ENCODE results near the gene LRATD1. TPM values are rescaled to one million over a fixed set of nuclear protein-coding genes. Genes with fewer than 3 reads are reported as not detected.

The LRATD1 gene
- total RNA-seq, 3 donors from 2014 or later: 1.6 to 10.0 (median 4.9) TPM

DNA sequence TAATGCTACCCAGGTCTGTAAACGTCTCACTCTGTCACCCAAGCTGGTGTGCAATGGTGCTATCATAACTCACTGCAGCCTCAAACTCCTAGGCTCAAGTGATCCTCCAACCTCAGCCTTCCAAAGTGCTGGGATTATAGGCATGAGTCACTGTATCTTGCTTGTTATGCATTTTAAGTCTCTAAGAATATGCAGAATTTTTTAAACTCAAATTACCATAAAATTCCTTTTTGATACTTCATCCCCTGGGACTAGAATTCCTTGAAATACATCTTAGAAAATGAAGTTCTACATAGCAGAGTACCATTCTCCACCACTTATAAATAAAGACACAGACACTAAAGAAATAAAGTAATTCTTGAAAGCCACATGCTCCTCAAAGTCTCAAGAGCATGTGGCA lies 30.2 kb upstream of the LRATD1 start:
- no peaks in the 10 kb centered on the region for H3K9me3 ChIP-seq
- TF ChIP-seq POLR2AphosphoS5 (IDR thresholded peaks at IDR 0.05) (no peak), POLR2A (IDR thresholded peaks at IDR 0.05) (no peak)
- TF ChIP-seq, protein P1, sequence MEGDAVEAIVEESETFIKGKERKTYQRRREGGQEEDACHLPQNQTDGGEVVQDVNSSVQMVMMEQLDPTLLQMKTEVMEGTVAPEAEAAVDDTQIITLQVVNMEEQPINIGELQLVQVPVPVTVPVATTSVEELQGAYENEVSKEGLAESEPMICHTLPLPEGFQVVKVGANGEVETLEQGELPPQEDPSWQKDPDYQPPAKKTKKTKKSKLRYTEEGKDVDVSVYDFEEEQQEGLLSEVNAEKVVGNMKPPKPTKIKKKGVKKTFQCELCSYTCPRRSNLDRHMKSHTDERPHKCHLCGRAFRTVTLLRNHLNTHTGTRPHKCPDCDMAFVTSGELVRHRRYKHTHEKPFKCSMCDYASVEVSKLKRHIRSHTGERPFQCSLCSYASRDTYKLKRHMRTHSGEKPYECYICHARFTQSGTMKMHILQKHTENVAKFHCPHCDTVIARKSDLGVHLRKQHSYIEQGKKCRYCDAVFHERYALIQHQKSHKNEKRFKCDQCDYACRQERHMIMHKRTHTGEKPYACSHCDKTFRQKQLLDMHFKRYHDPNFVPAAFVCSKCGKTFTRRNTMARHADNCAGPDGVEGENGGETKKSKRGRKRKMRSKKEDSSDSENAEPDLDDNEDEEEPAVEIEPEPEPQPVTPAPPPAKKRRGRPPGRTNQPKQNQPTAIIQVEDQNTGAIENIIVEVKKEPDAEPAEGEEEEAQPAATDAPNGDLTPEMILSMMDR (IDR thresholded peaks at IDR 0.05): no peak
- DNase-seq (ENCODE audit: low spot score in 2 of 2): no peak
- no peak overlapping the region for H3K4me3 ChIP-seq
- intact Hi-C loops (cut with DNase I; ENCODE audit: low total_unique reads): no loop called here
- H3K36me3 ChIP-seq: no peaks in the 10 kb centered on the region
- H3K4me1 ChIP-seq: no peaks in the 10 kb centered on the region
- no peaks in the 10 kb centered on the region for H3K27me3 ChIP-seq
- no peak overlapping the region for H3K27ac ChIP-seq

DNA sequence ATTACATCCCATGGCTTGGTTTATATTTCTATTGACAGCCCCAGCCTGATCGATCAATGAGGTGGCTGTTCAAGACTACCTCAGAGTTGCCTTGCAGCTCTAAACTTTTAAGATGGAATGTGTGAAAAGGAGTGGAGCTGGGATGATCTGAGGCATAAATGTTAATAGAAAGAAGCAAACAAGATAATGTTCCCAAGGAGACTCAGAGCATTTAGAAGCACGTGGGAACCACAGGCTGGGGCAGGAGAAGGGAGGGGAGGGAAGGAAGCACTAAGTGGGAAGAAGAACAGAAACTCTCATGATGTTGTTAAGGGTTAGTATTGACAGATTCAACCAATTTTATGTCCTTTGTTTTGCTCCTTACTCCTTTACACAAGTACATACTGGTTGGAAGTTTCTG lies 28.8 kb upstream of the LRATD1 start:
- no peaks in the 10 kb centered on the region for H3K36me3 ChIP-seq
- H3K4me1 ChIP-seq: no peaks in the 10 kb centered on the region
- intact Hi-C loops (cut with DNase I; ENCODE audit: low total_unique reads): no loop called here
- no peaks in the 10 kb centered on the region for H3K9me3 ChIP-seq
- no peak for DNase-seq (ENCODE audit: low spot score in 2 of 2)
- H3K4me3 ChIP-seq: no peak overlapping the region
- no peak for TF ChIP-seq POLR2AphosphoS5 (IDR thresholded peaks at IDR 0.05)
- TF ChIP-seq POLR2A (IDR thresholded peaks at IDR 0.05): no peak
- H3K27ac ChIP-seq: no peak overlapping the region
- H3K27me3 ChIP-seq: no peaks in the 10 kb centered on the region

DNA sequence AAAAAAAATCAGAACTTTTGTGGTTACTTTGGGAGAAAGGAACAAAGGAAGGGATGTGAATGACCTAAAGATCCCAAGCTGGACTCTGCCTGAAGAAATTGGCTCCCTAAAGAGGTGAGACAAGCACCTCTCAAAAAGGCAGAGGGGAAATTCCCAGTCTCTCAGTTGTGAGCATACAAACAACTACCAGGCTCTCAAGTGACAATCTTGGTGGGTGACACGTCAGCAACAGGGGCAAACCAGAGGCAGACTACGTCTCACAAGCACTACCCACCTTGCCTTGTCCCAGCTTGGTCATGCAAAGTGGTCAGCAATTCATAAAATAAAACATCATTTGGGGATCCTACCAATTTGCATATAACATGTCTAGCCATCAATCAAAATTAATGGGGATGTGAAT lies 24.3 kb upstream of the LRATD1 start:
- TF ChIP-seq POLR2AphosphoS5 (IDR thresholded peaks at IDR 0.05) (no peak), POLR2A (IDR thresholded peaks at IDR 0.05) (no peak)
- TF ChIP-seq, protein P1 (IDR thresholded peaks at IDR 0.05): no peak
- no peaks in the 10 kb centered on the region for H3K36me3 ChIP-seq
- intact Hi-C loops (cut with DNase I; ENCODE audit: low total_unique reads): no loop called here
- no peak overlapping the region for H3K4me3 ChIP-seq
- no peaks in the 10 kb centered on the region for H3K9me3 ChIP-seq
- DNase-seq (ENCODE audit: low spot score in 2 of 2): no peak
- no peak overlapping the region for H3K27ac ChIP-seq
- no peaks in the 10 kb centered on the region for H3K4me1 ChIP-seq
- no peaks in the 10 kb centered on the region for H3K27me3 ChIP-seq

DNA sequence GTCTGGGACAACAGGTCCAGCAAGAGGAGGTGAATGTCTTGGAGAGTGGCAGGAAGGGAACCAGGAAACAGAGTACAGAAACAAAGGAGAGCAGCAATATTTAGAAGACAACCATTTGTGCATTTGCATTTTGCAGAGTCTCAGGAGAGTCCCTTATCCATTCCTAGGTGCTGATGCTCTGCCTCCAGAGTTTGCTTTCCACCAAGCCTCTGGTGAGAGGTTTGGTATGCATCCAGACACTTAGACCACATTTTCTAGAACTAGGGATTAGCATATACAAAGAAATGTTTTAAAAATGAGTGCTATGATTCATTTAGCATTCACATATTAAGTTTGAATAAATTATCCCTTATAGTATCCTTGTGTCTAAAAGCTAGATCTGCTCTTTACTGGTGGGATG lies 18.5 kb upstream of the LRATD1 start:
- H3K27ac ChIP-seq: no peak overlapping the region
- DNase-seq (ENCODE audit: low spot score in 2 of 2): no peak
- no peaks in the 10 kb centered on the region for H3K36me3 ChIP-seq
- H3K4me1 ChIP-seq: no peaks in the 10 kb centered on the region
- H3K4me3 ChIP-seq: no peak overlapping the region
- intact Hi-C loops (cut with DNase I; ENCODE audit: low total_unique reads): no loop called here
- no peaks in the 10 kb centered on the region for H3K27me3 ChIP-seq
- H3K9me3 ChIP-seq: no peaks in the 10 kb centered on the region
- TF ChIP-seq POLR2A (IDR thresholded peaks at IDR 0.05) (no peak), POLR2AphosphoS5 (IDR thresholded peaks at IDR 0.05) (no peak)
- TF ChIP-seq, protein P1 (IDR thresholded peaks at IDR 0.05): no peak

DNA sequence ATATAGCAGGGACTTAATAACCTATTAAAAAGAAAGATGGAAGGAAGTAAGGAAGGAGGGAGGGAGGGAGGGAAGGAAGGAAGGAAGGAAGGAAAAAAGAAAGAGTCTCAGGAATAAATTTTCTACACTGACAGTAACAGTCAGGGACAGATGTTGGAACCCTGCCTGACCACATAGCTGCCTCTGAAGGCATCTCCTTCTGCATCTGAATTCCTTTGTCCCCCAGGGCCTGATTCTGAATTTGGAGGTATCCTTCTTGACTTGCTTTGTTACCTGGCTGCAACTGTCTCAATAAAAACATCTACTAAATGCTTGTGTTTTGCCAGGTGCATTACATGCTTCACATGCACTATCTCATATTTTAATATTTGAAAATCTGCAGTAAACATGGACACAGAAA lies 17.4 kb upstream of the LRATD1 start:
- H3K27ac ChIP-seq: no peak overlapping the region
- TF ChIP-seq, protein P1 (IDR thresholded peaks at IDR 0.05): no peak
- TF ChIP-seq POLR2A (IDR thresholded peaks at IDR 0.05): no peak
- TF ChIP-seq POLR2AphosphoS5 (IDR thresholded peaks at IDR 0.05): no peak
- no peaks in the 10 kb centered on the region for H3K4me1 ChIP-seq
- H3K36me3 ChIP-seq: no peaks in the 10 kb centered on the region
- no peaks in the 10 kb centered on the region for H3K27me3 ChIP-seq
- H3K4me3 ChIP-seq: no peak overlapping the region
- DNase-seq (ENCODE audit: low spot score in 2 of 2): no peak
- no peaks in the 10 kb centered on the region for H3K9me3 ChIP-seq
- intact Hi-C loops (cut with DNase I; ENCODE audit: low total_unique reads): no loop called here

DNA sequence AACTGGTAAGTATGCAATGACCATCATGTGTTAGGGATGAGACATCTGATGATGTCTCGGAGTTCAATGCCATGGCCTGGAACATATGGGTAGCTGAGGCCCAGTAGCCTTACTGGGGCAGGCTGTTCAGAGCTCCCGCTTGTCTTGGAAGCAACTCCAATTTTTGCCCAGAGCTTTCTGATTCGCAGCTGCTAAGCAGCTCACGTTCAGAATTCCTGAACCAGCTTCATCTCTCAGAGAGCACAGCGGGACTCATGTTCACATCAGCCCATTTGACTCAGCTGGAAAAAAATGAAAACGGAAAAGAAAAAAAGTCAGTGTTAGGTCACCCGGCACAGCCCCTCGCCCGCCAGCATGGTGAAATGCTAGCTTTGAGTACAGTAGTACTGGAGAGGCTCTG lies 16.8 kb upstream of the LRATD1 start:
- DNase-seq (ENCODE audit: low spot score in 2 of 2): no peak
- intact Hi-C loops (cut with DNase I; ENCODE audit: low total_unique reads): no loop called here
- no peaks in the 10 kb centered on the region for H3K36me3 ChIP-seq
- H3K9me3 ChIP-seq: no peaks in the 10 kb centered on the region
- H3K27ac ChIP-seq: no peak overlapping the region
- no peak overlapping the region for H3K4me3 ChIP-seq
- no peaks in the 10 kb centered on the region for H3K4me1 ChIP-seq
- TF ChIP-seq POLR2A (IDR thresholded peaks at IDR 0.05): no peak
- TF ChIP-seq, protein P1 (IDR thresholded peaks at IDR 0.05): no peak
- no peak for TF ChIP-seq POLR2AphosphoS5 (IDR thresholded peaks at IDR 0.05)
- no peaks in the 10 kb centered on the region for H3K27me3 ChIP-seq

Data from breast epithelium (tissue), 4 donors.